ENCODE data around the gene ILF3.

The ILF3 gene

GRCh38 chr19:10653732-10654609 lies at the start of gene ILF3:
TSS of gene ILF3 (plus strand) at chr19:10654346. CDS start at chr19:10670606, 16,260 bp downstream.
- peak; percentile 99 for DNase-seq (ENCODE audit: low read depth)

- no peak for DNase-seq (ENCODE audit: low read depth)
These were observed 49.6 kb upstream of the ILF3 start for GRCh38 chr19:10604460-10604980.

GRCh38 chr19:10611907-10612306 lies 42.2 kb upstream of the ILF3 start:
- DNase-seq (ENCODE audit: low read depth), result no peak

- DNase-seq (ENCODE audit: low read depth), result no peak
These were observed 41.5 kb upstream of the ILF3 start for GRCh38 chr19:10612499-10613119.

GRCh38 chr19:10615429-10616023 lies 38.6 kb upstream of the ILF3 start:
- DNase-seq (ENCODE audit: low read depth), result no peak

- no peak for DNase-seq (ENCODE audit: low read depth)
These were observed 36.6 kb upstream of the ILF3 start for GRCh38 chr19:10617409-10618121.

GRCh38 chr19:10618846-10619245 lies 35.3 kb upstream of the ILF3 start:
- no peak for DNase-seq (ENCODE audit: low read depth)

GRCh38 chr19:10620786-10621185 lies 33.4 kb upstream of the ILF3 start:
- DNase-seq (ENCODE audit: low read depth), result no peak

- DNase-seq (ENCODE audit: low read depth), result no peak
These were observed 32.2 kb upstream of the ILF3 start for GRCh38 chr19:10621966-10622365.

- no peak for DNase-seq (ENCODE audit: low read depth)
These were observed 29.6 kb upstream of the ILF3 start for GRCh38 chr19:10624585-10624984.

- DNase-seq (ENCODE audit: low read depth), result no peak
These were observed 29.0 kb upstream of the ILF3 start, which contains the start of gene SLC44A2 for GRCh38 chr19:10625003-10625761. TSS of gene SLC44A2 (plus strand) at chr19:10625553. CDS start at chr19:10625634, 81 bp downstream.

GRCh38 chr19:10625762-10626138 lies 28.4 kb upstream of the ILF3 start:
- DNase-seq (ENCODE audit: low read depth), result no peak

- DNase-seq (ENCODE audit: low read depth), result no peak
These were observed 22.3 kb upstream of the ILF3 start for GRCh38 chr19:10631874-10632273.

GRCh38 chr19:10634430-10634829 lies 19.7 kb upstream of the ILF3 start:
- no peak for DNase-seq (ENCODE audit: low read depth)

- DNase-seq (ENCODE audit: low read depth), result no peak
These were observed 19.2 kb upstream of the ILF3 start for GRCh38 chr19:10634963-10635362.

GRCh38 chr19:10636304-10636972 lies 17.7 kb upstream of the ILF3 start:
- DNase-seq (ENCODE audit: low read depth), result no peak

GRCh38 chr19:10637894-10638293 lies 16.3 kb upstream of the ILF3 start:
- DNase-seq (ENCODE audit: low read depth), result no peak

GRCh38 chr19:10639836-10640235 lies 14.3 kb upstream of the ILF3 start:
- no peak for DNase-seq (ENCODE audit: low read depth)

GRCh38 chr19:10640361-10640760 lies 13.8 kb upstream of the ILF3 start:
- no peak for DNase-seq (ENCODE audit: low read depth)

- DNase-seq (ENCODE audit: low read depth), result no peak
These were observed 12.9 kb upstream of the ILF3 start for GRCh38 chr19:10641248-10641647.

All from stimulated activated CD8-positive, alpha-beta memory T cell treated with anti-CD3 and anti-CD28 coated beads, Interleukin-7, amount 100 ng/mL, for 24 hours (primary cell).